IMR-90 (cell line): ENCODE data around the gene PTPRN2. TPM values are rescaled to one million over a fixed set of nuclear protein-coding genes. Genes with fewer than 3 reads are reported as not detected.

Source experiments
- ATAC-seq: fragments of 200-7000 bp; cut with Tn5 transposase; 2 replicates; pipeline ENCODE4 v1.9.1; 2020; ENCODE audit warnings: low read depth, mild to moderate bottlenecking, moderate library complexity
- BruUV-seq: library from RNA; stranded (reverse); fragments of 400-500 nt; replicated peaks from 2 replicates; lab custom pipeline; 2021; lab: Mats Ljungman, UMichigan
- CTCF ChIA-PET: fragments of 300-600 bp; formaldehyde crosslinking; extraction: SDS; loops from one replicate; lab custom pipeline; 2021; ENCODE audit warnings: antibody characterized with exemption; lab: Yijun Ruan, JAX
- POLR2A ChIA-PET: fragments of 300-600 bp; sonication (Branson Sonifier 250); formaldehyde crosslinking; loops from one replicate; lab custom pipeline; 2022; ENCODE audit warnings: antibody characterized with exemption; ENCODE audit not compliant: unreplicated experiment; lab: Charles Lee
- DNase-seq: peaks from one replicate; pipeline ENCODE4 v3.0.0; 2013
- H2AFZ ChIP-seq: replicated peaks from 2 replicates; pipeline ENCODE3; 2013; ENCODE audit warnings: low read length, mild to moderate bottlenecking; ENCODE audit not compliant: poor library complexity
- H2AK5ac ChIP-seq: 2 replicates; pipeline ENCODE4 v1.6.1; 2013; ENCODE audit warnings: low read depth, low read length, inconsistent platforms
- H2AK9ac ChIP-seq: replicated peaks from 2 replicates; pipeline ENCODE3; 2013; ENCODE audit warnings: mild to moderate bottlenecking, low read depth, low read length, moderate library complexity; ENCODE audit not compliant: poor library complexity
- H2BK120ac ChIP-seq: 2 replicates; pipeline ENCODE4 v1.6.1; 2013; ENCODE audit warnings: low read depth, low read length, inconsistent platforms
- H2BK15ac ChIP-seq: 3 replicates; pipeline ENCODE4 v1.6.1; 2013; ENCODE audit warnings: low read depth, low read length, inconsistent platforms
- H2BK20ac ChIP-seq: 2 replicates; pipeline ENCODE4 v1.6.1; 2013; ENCODE audit warnings: low read depth, mild to moderate bottlenecking, inconsistent platforms, low read length, moderate library complexity
- H2BK5ac ChIP-seq: 2 replicates; pipeline ENCODE4 v1.6.1; 2013; ENCODE audit warnings: mild to moderate bottlenecking, low read depth, low read length, inconsistent platforms; ENCODE audit not compliant: poor library complexity, severe bottlenecking
- H3K14ac ChIP-seq: replicated peaks from 2 replicates; pipeline ENCODE4 v1.6.1; 2013; ENCODE audit warnings: low read depth, low read length, inconsistent platforms
- H3K18ac ChIP-seq: 2 replicates; pipeline ENCODE4 v1.6.1; 2013; ENCODE audit warnings: low read depth, low read length, control low read depth
- H3K23ac ChIP-seq: 2 replicates; pipeline ENCODE4 v1.6.1; 2013; ENCODE audit warnings: low read depth, low read length, inconsistent platforms
- H3K27ac ChIP-seq: 2 replicates; pipeline ENCODE4 v1.5.1; 2013; ENCODE audit warnings: mild to moderate bottlenecking, control low read depth, low read length; ENCODE audit not compliant: insufficient read depth
- H3K27me3 ChIP-seq: 2 replicates; pipeline ENCODE4 v1.6.1; 2013; ENCODE audit warnings: low read length; ENCODE audit not compliant: control insufficient read depth, insufficient read depth
- H3K36me3 ChIP-seq: 2 replicates; pipeline ENCODE4 v1.6.1; 2013; ENCODE audit warnings: low read length, mixed read lengths; ENCODE audit not compliant: control insufficient read depth, insufficient read depth
- H3K4ac ChIP-seq: 2 replicates; pipeline ENCODE4 v1.6.1; 2013; ENCODE audit warnings: low read depth, low read length, inconsistent platforms
- H3K4me1 ChIP-seq: 2 replicates; pipeline ENCODE4 v1.6.1; 2013; ENCODE audit warnings: low read length, mixed read lengths; ENCODE audit not compliant: control insufficient read depth, insufficient read depth
- H3K4me2 ChIP-seq: 2 replicates; pipeline ENCODE4 v1.6.1; 2013; ENCODE audit warnings: low read depth, mild to moderate bottlenecking, control low read depth, low read length, moderate library complexity
- H3K4me3 ChIP-seq: 2 replicates; pipeline ENCODE4 v1.5.1; 2013; ENCODE audit warnings: low read depth, mild to moderate bottlenecking, control low read depth, low read length, moderate library complexity; ENCODE audit not compliant: insufficient read depth
- H3K56ac ChIP-seq: 2 replicates; pipeline ENCODE4 v1.6.1; 2013; ENCODE audit warnings: low read length, inconsistent platforms; ENCODE audit not compliant: insufficient read depth; ENCODE audit errors: extremely low read depth
- H3K79me1 ChIP-seq, 2 experiments: 2 replicates each; pipeline ENCODE4 v1.6.1; 2013; ENCODE audit warnings: low read length in 2 of 2, inconsistent platforms in 1 of 2, low read depth in 1 of 2
- H3K9ac ChIP-seq: 2 replicates; pipeline ENCODE4 v1.6.1; 2013; ENCODE audit warnings: low read depth, low read length, control low read depth
- H3K9me1 ChIP-seq: 2 replicates; pipeline ENCODE4 v1.6.1; 2013; ENCODE audit warnings: low read length, inconsistent platforms; ENCODE audit not compliant: insufficient read depth
- H3K9me3 ChIP-seq: 2 replicates; pipeline ENCODE4 v1.6.1; 2013; ENCODE audit warnings: low read length; ENCODE audit not compliant: control insufficient read depth, insufficient read depth
- H4K20me1 ChIP-seq: 2 replicates; pipeline ENCODE4 v1.6.1; 2013; ENCODE audit warnings: low read length, inconsistent platforms; ENCODE audit not compliant: insufficient read depth
- H4K5ac ChIP-seq: 2 replicates; pipeline ENCODE4 v1.6.1; 2013; ENCODE audit warnings: mild to moderate bottlenecking, low read depth, low read length, control low read depth
- H4K8ac ChIP-seq, 2 experiments: 2 replicates each; pipeline ENCODE4 v1.6.1; 2013; ENCODE audit warnings: low read depth in 2 of 2, low read length in 2 of 2, control low read depth in 1 of 2, inconsistent platforms in 1 of 2
- H4K91ac ChIP-seq: 2 replicates; pipeline ENCODE4 v1.6.1; 2013; ENCODE audit warnings: low read depth, low read length, inconsistent platforms; ENCODE audit not compliant: insufficient read depth
- BHLHE40 ChIP-seq: fragments of 150-350 bp; IDR thresholded peaks from 2 replicates; pipeline ENCODE4 v1.6.1; 2016; ENCODE audit warnings: mild to moderate bottlenecking, low read depth, low read length
- CEBPB ChIP-seq: IDR thresholded peaks from 2 replicates; pipeline ENCODE4 v1.6.1; 2012; ENCODE audit warnings: low read depth, low read length, improper control_type of control experiment
- CHD1 ChIP-seq: IDR thresholded peaks from 2 replicates; pipeline ENCODE4 v1.6.1; 2012; ENCODE audit warnings: low read depth, low read length, improper control_type of control experiment
- CTCF ChIP-seq: conservative IDR thresholded peaks from 2 replicates; pipeline ENCODE4 v1.5.1; 2012; ENCODE audit warnings: mild to moderate bottlenecking, low read depth, low read length, improper control_type of control experiment
- ELK1 ChIP-seq: fragments of 150-350 bp; IDR thresholded peaks from 2 replicates; pipeline ENCODE4 v1.6.1; 2016; ENCODE audit warnings: low read depth, mild to moderate bottlenecking, low read length, moderate library complexity, borderline replicate concordance
- FOS ChIP-seq: fragments of 150-350 bp; IDR thresholded peaks from 2 replicates; pipeline ENCODE4 v1.6.1; 2016; ENCODE audit warnings: low read depth, low read length
- MAZ ChIP-seq: IDR thresholded peaks from 2 replicates; pipeline ENCODE4 v1.6.1; 2012; ENCODE audit warnings: low read depth, mild to moderate bottlenecking, low read length, improper control_type of control experiment, moderate library complexity, borderline replicate concordance
- MXI1 ChIP-seq: IDR thresholded peaks from 2 replicates; pipeline ENCODE4 v1.6.1; 2012; ENCODE audit warnings: low read depth, mild to moderate bottlenecking, low read length, moderate library complexity, borderline replicate concordance
- NFE2L2 ChIP-seq: fragments of 150-350 bp; IDR thresholded peaks from 2 replicates; pipeline ENCODE4 v1.6.1; 2016; ENCODE audit warnings: low read depth, mild to moderate bottlenecking, low read length
- POLR2A ChIP-seq: IDR thresholded peaks from 2 replicates; pipeline ENCODE4 v1.6.1; 2012; ENCODE audit warnings: mild to moderate bottlenecking, low read depth, low read length
- RAD21 ChIP-seq: IDR thresholded peaks from 2 replicates; pipeline ENCODE4 v1.6.1; 2012; ENCODE audit warnings: low read length, improper control_type of control experiment
- RCOR1 ChIP-seq: IDR thresholded peaks from 2 replicates; pipeline ENCODE4 v1.6.1; 2012; ENCODE audit warnings: mild to moderate bottlenecking, low read length, improper control_type of control experiment; ENCODE audit not compliant: insufficient replicate concordance
- RFX5 ChIP-seq: IDR thresholded peaks from 2 replicates; pipeline ENCODE4 v1.8.0; 2012; ENCODE audit warnings: low read depth, mild to moderate bottlenecking, low read length, moderate library complexity
- SMC3 ChIP-seq: fragments of 150-350 bp; IDR thresholded peaks from 2 replicates; pipeline ENCODE4 v1.6.1; 2016; ENCODE audit warnings: low read depth, mild to moderate bottlenecking, antibody characterized with exemption, low read length, moderate library complexity
- USF2 ChIP-seq: fragments of 150-350 bp; IDR thresholded peaks from 2 replicates; pipeline ENCODE4 v1.6.1; 2017; ENCODE audit warnings: mild to moderate bottlenecking, antibody characterized with exemption, low read length, low read depth
- WGBS, 2 experiments: methylation state at CpG; one replicate each; pipeline versions ENCODE4 v1.1.5 to v1.1.7; 2013; ENCODE audit warnings: missing lambda C conversion rate in 2 of 2; ENCODE audit not compliant: insufficient read length in 1 of 2; ENCODE audit errors: extremely low coverage in 2 of 2; 5-methylcytosine and 5-hydroxymethylcytosine counted together
- dilution Hi-C: fragments of 300-500 bp; cut with HindIII; formaldehyde crosslinking; loops from one replicate; pipeline ENCODE4 v1.14.3; 2018; ENCODE audit warnings: low sequenced_read_pairs; ENCODE audit not compliant: unreplicated experiment
- in situ Hi-C: fragments of 300-500 bp; cut with MboI; formaldehyde crosslinking; loops from 3 replicates; pipeline ENCODE4 v1.14.3; 2019; ENCODE audit warnings: low sequenced_read_pairs, inconsistent platforms, mixed read lengths
- intact Hi-C: fragments of 100-400 bp; cut with micrococcal nuclease; formaldehyde crosslinking; loops from 2 replicates; pipeline ENCODE4 v1.10.0; 2022
- polyA plus RNA-seq, 3 experiments: library from polyadenylated mRNA; depleted of rRNA; stranded (reverse); fragments of >200 nt; gene quantifications; 2 replicates each; pipeline ENCODE4 v1.2.3, GENCODE V29; 2012; ENCODE audit warnings: low replicate concordance in 1 of 3
- total RNA-seq: library from RNA; depleted of rRNA; stranded (reverse); fragments of >200 nt; gene quantifications from 2 replicates; pipeline ENCODE4 v1.2.3, GENCODE V29; 2012

PTPRN2 gene
- total and polyA plus RNA-seq, 2 of the 4 experiments (the other 2 are of a cell fraction): 0.03 TPM; not detected in 1

GRCh38 chr7:157758468-157759245 lies 829.0 kb downstream of the PTPRN2 start:
- Histone ChIP-seq H3K9me1 (no peaks in the 10 kb centered on the region), H2BK5ac (no peak overlapping the region), H3K56ac (no peak overlapping the region), H3K14ac (no peak overlapping the region), H2BK15ac (no peak overlapping the region), H3K9ac (no peak overlapping the region), H2BK120ac (no peak overlapping the region), H3K9me3 (peaks cover 44% of the 10 kb centered on the region), H3K23ac (no peak overlapping the region), H2AFZ (no peak overlapping the region), H3K27me3 (no peaks in the 10 kb centered on the region), H3K4me3 (no peak overlapping the region), H2BK20ac (no peak overlapping the region), H4K91ac (no peak overlapping the region), H3K36me3 (no peaks in the 10 kb centered on the region), H2AK5ac (no peak overlapping the region), H3K4me1 (no peaks in the 10 kb centered on the region), H3K4ac (no peak overlapping the region), H4K5ac (no peak overlapping the region), H3K18ac (no peak overlapping the region), H2AK9ac (no peak overlapping the region), H3K4me2 (no peak overlapping the region), H3K79me1 (no peaks in the 10 kb centered on the region), H3K27ac (no peak overlapping the region), H4K20me1 (no peaks in the 10 kb centered on the region), H4K8ac (no peak overlapping the region)
- TF ChIP-seq MAZ (no peak), SMC3 (no peak), BHLHE40 (no peak), CEBPB (no peak), ELK1 (no peak), USF2 (no peak), POLR2A (no peak), RAD21 (no peak), RFX5 (no peak), MXI1 (no peak), RCOR1 (no peak), FOS (no peak), NFE2L2 (no peak), CHD1 (no peak), CTCF (no peak)
- no TSS peak for BruUV-seq
- ChIA-PET POLR2A (no interaction called here), CTCF (interaction anchor here (1.1 kb wide), 1 partner anchor 36 kb away, joined by 3 read pairs; no protein-coding TSS in a partner anchor)
- no peak for ATAC-seq
- dilution Hi-C loops: no loop called here
- no peak for DNase-seq
- in situ Hi-C loops: no loop called here
- 68% methylated on average over 15 of the region's 36 CpGs; no CpG with 5 or more reads in 1 of the 2 experiments for WGBS, 2 experiments
- intact Hi-C loops: no loop called here
